ENCODE measurements around the gene CDH9.

Gene CDH9, protein sequence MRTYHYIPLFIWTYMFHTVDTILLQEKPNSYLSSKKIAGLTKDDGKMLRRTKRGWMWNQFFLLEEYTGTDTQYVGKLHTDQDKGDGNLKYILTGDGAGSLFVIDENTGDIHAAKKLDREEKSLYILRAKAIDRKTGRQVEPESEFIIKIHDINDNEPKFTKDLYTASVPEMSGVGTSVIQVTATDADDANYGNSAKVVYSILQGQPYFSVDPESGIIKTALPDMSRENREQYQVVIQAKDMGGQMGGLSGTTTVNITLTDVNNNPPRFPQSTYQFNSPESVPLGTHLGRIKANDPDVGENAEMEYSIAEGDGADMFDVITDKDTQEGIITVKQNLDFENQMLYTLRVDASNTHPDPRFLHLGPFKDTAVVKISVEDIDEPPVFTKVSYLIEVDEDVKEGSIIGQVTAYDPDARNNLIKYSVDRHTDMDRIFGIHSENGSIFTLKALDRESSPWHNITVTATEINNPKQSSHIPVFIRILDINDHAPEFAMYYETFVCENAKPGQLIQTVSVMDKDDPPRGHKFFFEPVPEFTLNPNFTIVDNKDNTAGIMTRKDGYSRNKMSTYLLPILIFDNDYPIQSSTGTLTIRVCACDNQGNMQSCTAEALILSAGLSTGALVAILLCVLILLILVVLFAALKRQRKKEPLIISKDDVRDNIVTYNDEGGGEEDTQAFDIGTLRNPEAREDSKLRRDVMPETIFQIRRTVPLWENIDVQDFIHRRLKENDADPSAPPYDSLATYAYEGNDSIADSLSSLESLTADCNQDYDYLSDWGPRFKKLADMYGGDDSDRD

DNA sequence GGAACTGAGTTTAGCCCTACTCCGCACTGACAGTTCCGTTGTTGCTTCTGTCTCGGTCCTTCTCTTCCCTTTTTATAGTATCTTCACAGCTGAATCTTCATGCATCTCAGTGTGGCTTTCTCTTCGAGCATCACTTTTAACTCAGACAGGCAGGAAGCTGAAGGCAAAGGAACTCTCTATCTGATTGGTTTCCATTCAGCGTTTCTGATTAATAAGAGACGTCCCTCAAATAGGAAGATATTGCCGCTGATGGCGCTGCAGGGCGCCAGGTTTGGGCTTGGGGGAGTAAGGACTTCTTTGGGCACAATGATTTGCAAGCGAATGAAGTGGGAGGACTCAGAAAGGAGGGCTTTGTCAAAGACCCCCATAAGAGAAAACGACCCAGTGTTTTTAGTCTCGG, at the start of gene CDH9:
TSS of gene CDH9 (minus strand) at position 111 of the 400 bp plus-strand sequence. CDS start 50,253 bp downstream, outside the sequence.
- Histone ChIP-seq H3K4me1 (ENCODE audit: control insufficient read depth in 5 of 5, insufficient read depth in 5 of 5, low read length in 5 of 5) (no peaks in the 10 kb centered on the region), H3K4me3 (ENCODE audit: low read depth in 1 of 5, low read length in 5 of 5) (no peak within 1 kb of the TSS), H3K27ac (ENCODE audit: low read depth, low read length) (no peak within 1 kb of the TSS), H3K36me3 (ENCODE audit: control insufficient read depth in 5 of 5, insufficient read depth in 5 of 5, low read length in 5 of 5) (no peaks in the 10 kb centered on the region), H3K9ac (ENCODE audit: low read length in 5 of 5) (no peak within 1 kb of the TSS), H3K27me3 (ENCODE audit: control insufficient read depth in 5 of 5, insufficient read depth in 4 of 5, low read length in 5 of 5) (no peaks in the 10 kb centered on the region), H3K9me3 (ENCODE audit: control insufficient read depth in 5 of 5, low read length in 5 of 5) (peaks cover 0 to 2% (median 0%) of the 10 kb centered on the region in 5 donors)

DNA sequence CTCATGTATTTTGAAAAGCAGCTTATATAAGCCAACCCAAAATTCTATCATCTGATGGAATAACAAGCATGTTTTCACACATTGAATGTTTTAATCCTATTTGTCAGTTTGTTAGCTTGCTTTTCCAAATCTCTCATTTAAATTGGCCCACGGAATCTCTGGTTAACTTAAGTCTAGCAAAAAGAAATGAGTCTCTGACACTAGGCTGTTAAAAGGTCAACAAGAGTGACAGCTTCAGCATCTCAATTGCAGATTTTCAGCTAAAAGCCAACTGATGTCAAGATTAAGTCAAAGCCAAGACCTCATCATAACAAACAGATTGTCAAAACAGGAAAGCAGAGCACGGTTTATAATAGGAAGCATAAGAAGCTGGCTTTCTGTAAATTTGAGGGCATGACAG, 49.4 kb upstream of the CDH9 start:
- no peak overlapping the region for H3K9ac ChIP-seq (ENCODE audit: low read length in 5 of 5)
- no peak overlapping the region for H3K4me3 ChIP-seq (ENCODE audit: low read depth in 1 of 5, low read length in 5 of 5)
- H3K27ac ChIP-seq (ENCODE audit: low read depth, low read length): no peak overlapping the region
- H3K4me1 ChIP-seq (ENCODE audit: control insufficient read depth in 5 of 5, insufficient read depth in 5 of 5, low read length in 5 of 5): no peaks in the 10 kb centered on the region
- H3K36me3 ChIP-seq (ENCODE audit: control insufficient read depth in 5 of 5, insufficient read depth in 5 of 5, low read length in 5 of 5): no peaks in the 10 kb centered on the region
- H3K27me3 ChIP-seq (ENCODE audit: control insufficient read depth in 5 of 5, insufficient read depth in 4 of 5, low read length in 5 of 5): no peaks in the 10 kb centered on the region
- peaks cover 0 to 3% (median 0%) of the 10 kb centered on the region in 5 donors for H3K9me3 ChIP-seq (ENCODE audit: control insufficient read depth in 5 of 5, low read length in 5 of 5)

DNA sequence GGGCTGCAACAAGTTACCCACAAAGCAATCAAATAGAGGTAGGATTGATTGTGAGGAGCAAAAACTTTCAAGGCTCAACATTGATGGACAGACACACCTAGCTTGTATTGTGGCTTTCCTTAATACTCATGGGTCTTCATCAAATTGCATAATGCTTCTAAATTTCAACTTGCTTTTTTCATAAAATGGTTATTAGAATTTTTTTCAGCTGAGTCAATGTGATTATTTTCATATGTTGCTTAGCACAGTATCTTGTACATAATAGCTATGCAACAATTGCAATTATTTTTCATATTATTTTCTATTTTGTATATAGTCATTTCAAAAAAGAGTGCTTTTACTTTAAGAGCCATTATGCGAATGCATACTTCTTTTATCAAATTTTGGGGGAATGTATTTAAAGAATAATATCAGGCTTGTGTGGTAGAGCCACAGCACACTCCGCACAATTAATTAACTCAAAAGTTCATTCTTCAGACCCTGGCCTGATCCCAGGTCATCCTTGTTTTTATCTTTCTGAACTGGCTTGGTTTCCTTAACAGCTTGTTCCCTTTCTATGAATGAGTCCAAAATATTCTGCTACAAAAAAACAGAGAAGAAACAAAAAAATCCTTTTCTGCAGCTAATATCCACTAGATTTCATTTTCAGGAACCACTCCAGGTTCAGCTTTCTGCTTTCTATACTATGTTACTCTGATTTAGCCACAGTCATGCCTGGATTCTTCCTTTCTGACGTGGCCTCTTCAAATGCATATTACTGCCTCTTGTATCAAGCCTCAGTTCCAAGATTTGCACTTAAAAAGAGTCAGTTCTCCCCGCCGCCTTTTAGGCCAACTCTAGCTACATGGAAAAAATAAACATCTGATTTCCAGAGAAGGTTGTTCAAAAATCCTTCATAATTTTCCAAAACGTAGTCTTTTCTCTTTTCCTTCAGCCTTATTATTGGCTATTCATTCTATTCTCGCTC, 45.3 kb upstream of the CDH9 start:
- Histone ChIP-seq H3K9me3 (ENCODE audit: control insufficient read depth in 5 of 5, low read length in 5 of 5) (peaks cover 0 to 6% (median 0%) of the 10 kb centered on the region in 5 donors), H3K4me3 (ENCODE audit: low read depth in 1 of 5, low read length in 5 of 5) (no peak overlapping the region), H3K27me3 (ENCODE audit: control insufficient read depth in 5 of 5, insufficient read depth in 4 of 5, low read length in 5 of 5) (no peaks in the 10 kb centered on the region), H3K27ac (ENCODE audit: low read depth, low read length) (no peak overlapping the region), H3K9ac (ENCODE audit: low read length in 5 of 5) (no peak overlapping the region), H3K36me3 (ENCODE audit: control insufficient read depth in 5 of 5, insufficient read depth in 5 of 5, low read length in 5 of 5) (no peaks in the 10 kb centered on the region), H3K4me1 (ENCODE audit: control insufficient read depth in 5 of 5, insufficient read depth in 5 of 5, low read length in 5 of 5) (no peaks in the 10 kb centered on the region)

DNA sequence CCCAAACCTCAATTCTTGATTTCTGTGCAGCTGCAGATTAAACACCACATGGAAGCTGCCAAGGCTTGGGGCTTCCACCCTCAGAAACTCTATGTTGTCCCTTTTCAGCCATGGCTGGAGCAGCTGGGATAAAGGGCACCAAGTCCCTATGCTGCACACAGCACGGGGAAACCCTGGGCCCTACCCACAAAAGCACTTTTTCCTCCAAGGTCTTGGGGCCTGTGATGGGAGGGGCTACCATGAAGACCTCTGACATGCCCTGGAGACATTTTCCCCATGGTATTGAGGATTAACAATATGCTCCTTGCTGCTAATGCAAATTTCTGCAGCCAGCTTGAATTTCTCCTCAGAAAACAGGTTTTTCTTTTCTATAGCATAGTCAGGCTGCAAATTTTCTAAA, 41.8 kb upstream of the CDH9 start:
- H3K36me3 ChIP-seq (ENCODE audit: control insufficient read depth in 5 of 5, insufficient read depth in 5 of 5, low read length in 5 of 5): no peaks in the 10 kb centered on the region
- peaks cover 0 to 5% (median 0%) of the 10 kb centered on the region in 5 donors for H3K9me3 ChIP-seq (ENCODE audit: control insufficient read depth in 5 of 5, low read length in 5 of 5)
- no peak overlapping the region for H3K4me3 ChIP-seq (ENCODE audit: low read depth in 1 of 5, low read length in 5 of 5)
- H3K27me3 ChIP-seq (ENCODE audit: control insufficient read depth in 5 of 5, insufficient read depth in 4 of 5, low read length in 5 of 5): no peaks in the 10 kb centered on the region
- no peak overlapping the region for H3K9ac ChIP-seq (ENCODE audit: low read length in 5 of 5)
- H3K27ac ChIP-seq (ENCODE audit: low read depth, low read length): no peak overlapping the region
- no peaks in the 10 kb centered on the region for H3K4me1 ChIP-seq (ENCODE audit: control insufficient read depth in 5 of 5, insufficient read depth in 5 of 5, low read length in 5 of 5)

DNA sequence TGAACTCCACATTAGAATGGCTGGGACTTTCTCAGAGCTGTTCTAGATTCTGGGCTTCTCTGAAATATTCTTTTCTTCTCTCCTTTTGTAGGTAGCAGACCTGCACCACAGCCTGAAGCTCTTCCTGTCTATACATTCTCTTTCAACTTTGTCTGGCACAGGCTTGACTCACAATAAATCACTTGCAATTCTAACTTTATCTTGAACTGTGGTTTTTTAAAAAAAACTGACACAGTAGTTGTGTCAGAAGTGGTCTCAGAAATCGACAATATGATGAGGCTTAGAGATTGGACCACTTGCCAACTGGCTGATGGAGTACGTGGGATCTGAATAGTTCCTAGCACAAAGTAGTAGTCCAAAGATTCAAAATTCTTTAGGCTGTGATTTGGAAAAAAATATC, 24.1 kb upstream of the CDH9 start:
- Histone ChIP-seq H3K36me3 (ENCODE audit: control insufficient read depth in 5 of 5, insufficient read depth in 5 of 5, low read length in 5 of 5) (no peaks in the 10 kb centered on the region), H3K9me3 (ENCODE audit: control insufficient read depth in 5 of 5, low read length in 5 of 5) (peaks cover 0 to 3% (median 0%) of the 10 kb centered on the region in 5 donors), H3K4me3 (ENCODE audit: low read depth in 1 of 5, low read length in 5 of 5) (no peak overlapping the region), H3K27ac (ENCODE audit: low read depth, low read length) (no peak overlapping the region), H3K9ac (ENCODE audit: low read length in 5 of 5) (no peak overlapping the region), H3K27me3 (ENCODE audit: control insufficient read depth in 5 of 5, insufficient read depth in 4 of 5, low read length in 5 of 5) (no peaks in the 10 kb centered on the region), H3K4me1 (ENCODE audit: control insufficient read depth in 5 of 5, insufficient read depth in 5 of 5, low read length in 5 of 5) (peaks cover 0 to 2% (median 0%) of the 10 kb centered on the region in 5 donors)

DNA sequence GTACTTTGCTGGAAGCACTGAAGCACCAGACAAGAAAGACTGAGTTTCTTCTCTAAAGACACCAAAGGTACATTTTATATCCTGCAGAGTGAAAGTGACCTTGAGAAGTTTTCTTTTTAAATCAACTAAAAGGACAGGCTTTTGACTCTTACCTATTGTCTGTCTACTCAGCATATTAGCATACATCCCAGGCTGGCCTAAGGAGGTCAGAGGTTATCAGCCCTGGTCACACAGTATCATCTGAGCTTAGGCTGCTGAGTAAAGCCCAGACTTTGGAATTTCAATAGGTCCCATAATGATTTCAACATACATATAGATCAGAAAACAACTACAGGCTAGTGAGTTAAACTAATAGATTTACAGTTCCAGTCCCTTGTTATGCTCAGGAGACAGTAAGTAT, 10.1 kb upstream of the CDH9 start:
- no peak overlapping the region for H3K27ac ChIP-seq (ENCODE audit: low read depth, low read length)
- no peaks in the 10 kb centered on the region for H3K27me3 ChIP-seq (ENCODE audit: control insufficient read depth in 5 of 5, insufficient read depth in 4 of 5, low read length in 5 of 5)
- H3K9me3 ChIP-seq (ENCODE audit: control insufficient read depth in 5 of 5, low read length in 5 of 5): no peaks in the 10 kb centered on the region
- no peak overlapping the region for H3K9ac ChIP-seq (ENCODE audit: low read length in 5 of 5)
- H3K4me1 ChIP-seq (ENCODE audit: control insufficient read depth in 5 of 5, insufficient read depth in 5 of 5, low read length in 5 of 5): no peaks in the 10 kb centered on the region
- no peaks in the 10 kb centered on the region for H3K36me3 ChIP-seq (ENCODE audit: control insufficient read depth in 5 of 5, insufficient read depth in 5 of 5, low read length in 5 of 5)
- H3K4me3 ChIP-seq (ENCODE audit: low read depth in 1 of 5, low read length in 5 of 5): no peak overlapping the region

DNA sequence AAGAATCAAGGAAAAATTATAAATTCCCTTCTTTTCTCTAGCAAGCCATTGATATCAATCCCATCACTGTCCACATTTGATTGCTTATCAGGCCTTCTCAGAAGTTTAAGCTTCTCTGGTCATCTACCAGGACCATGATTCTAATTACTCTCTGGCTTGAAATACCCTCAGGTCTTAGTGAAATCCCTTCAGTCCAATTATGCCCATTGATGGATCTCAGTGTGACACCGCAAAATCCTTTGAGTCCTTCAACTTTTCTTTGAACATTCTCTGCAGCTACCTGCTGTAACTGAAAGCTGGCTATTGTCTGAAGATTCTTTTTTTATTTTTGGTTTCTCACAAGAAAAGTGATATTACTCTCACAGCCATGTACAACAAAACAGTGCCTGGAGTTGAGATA, 3.0 kb upstream of the CDH9 start:
- Histone ChIP-seq H3K27ac (ENCODE audit: low read depth, low read length) (no peak overlapping the region), H3K4me3 (ENCODE audit: low read depth in 1 of 5, low read length in 5 of 5) (no peak overlapping the region), H3K4me1 (ENCODE audit: control insufficient read depth in 5 of 5, insufficient read depth in 5 of 5, low read length in 5 of 5) (no peaks in the 10 kb centered on the region), H3K27me3 (ENCODE audit: control insufficient read depth in 5 of 5, insufficient read depth in 4 of 5, low read length in 5 of 5) (no peaks in the 10 kb centered on the region), H3K9me3 (ENCODE audit: control insufficient read depth in 5 of 5, low read length in 5 of 5) (peaks cover 0 to 2% (median 0%) of the 10 kb centered on the region in 5 donors), H3K9ac (ENCODE audit: low read length in 5 of 5) (no peak overlapping the region), H3K36me3 (ENCODE audit: control insufficient read depth in 5 of 5, insufficient read depth in 5 of 5, low read length in 5 of 5) (no peaks in the 10 kb centered on the region)

DNA sequence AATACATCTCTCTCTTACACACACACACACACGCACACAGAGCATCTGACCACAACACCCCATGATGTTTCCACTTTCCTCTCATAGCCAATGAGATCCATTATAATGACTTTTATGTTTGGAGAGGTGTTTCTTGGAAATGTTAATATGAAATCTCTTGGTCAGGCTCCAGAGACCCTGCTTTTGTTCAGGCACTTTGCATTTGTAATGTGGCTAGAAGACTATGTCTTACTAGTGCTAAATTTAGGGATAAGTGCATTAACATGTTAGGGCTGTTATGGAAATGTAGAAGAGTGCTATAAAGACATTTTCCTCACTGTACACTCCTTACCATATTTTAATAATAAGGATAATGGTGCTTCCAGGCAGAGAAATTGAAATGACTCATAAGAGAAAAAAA, 3.8 kb downstream of the CDH9 start:
- Histone ChIP-seq H3K27ac (ENCODE audit: low read depth, low read length) (no peak overlapping the region), H3K9ac (ENCODE audit: low read length in 5 of 5) (no peak overlapping the region), H3K4me3 (ENCODE audit: low read depth in 1 of 5, low read length in 5 of 5) (no peak overlapping the region), H3K4me1 (ENCODE audit: control insufficient read depth in 5 of 5, insufficient read depth in 5 of 5, low read length in 5 of 5) (no peaks in the 10 kb centered on the region), H3K36me3 (ENCODE audit: control insufficient read depth in 5 of 5, insufficient read depth in 5 of 5, low read length in 5 of 5) (no peaks in the 10 kb centered on the region), H3K9me3 (ENCODE audit: control insufficient read depth in 5 of 5, low read length in 5 of 5) (no peaks in the 10 kb centered on the region), H3K27me3 (ENCODE audit: control insufficient read depth in 5 of 5, insufficient read depth in 4 of 5, low read length in 5 of 5) (no peaks in the 10 kb centered on the region)

DNA sequence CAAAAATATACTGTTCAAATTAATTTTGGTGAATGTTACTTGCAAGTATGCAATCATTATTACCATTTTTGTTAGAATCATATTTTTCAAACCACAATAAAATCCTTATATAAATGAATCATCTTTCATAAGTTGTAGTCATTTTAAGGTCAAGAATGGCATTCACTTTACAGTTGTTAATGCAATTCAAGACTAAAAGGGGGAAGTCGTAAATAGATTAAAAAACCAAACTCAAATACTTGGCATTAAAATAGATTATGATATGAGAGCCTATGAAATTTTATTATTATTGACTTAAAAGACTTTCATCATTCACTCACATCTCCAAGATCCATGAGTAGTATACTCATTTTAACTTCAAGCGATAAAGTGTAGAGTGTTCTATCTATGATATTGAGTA, 11.6 kb downstream of the CDH9 start:
- Histone ChIP-seq H3K9ac (ENCODE audit: low read length in 5 of 5) (no peak overlapping the region), H3K27ac (ENCODE audit: low read depth, low read length) (no peak overlapping the region), H3K4me3 (ENCODE audit: low read depth in 1 of 5, low read length in 5 of 5) (no peak overlapping the region), H3K9me3 (ENCODE audit: control insufficient read depth in 5 of 5, low read length in 5 of 5) (no peaks in the 10 kb centered on the region), H3K36me3 (ENCODE audit: control insufficient read depth in 5 of 5, insufficient read depth in 5 of 5, low read length in 5 of 5) (no peaks in the 10 kb centered on the region), H3K4me1 (ENCODE audit: control insufficient read depth in 5 of 5, insufficient read depth in 5 of 5, low read length in 5 of 5) (no peaks in the 10 kb centered on the region), H3K27me3 (ENCODE audit: control insufficient read depth in 5 of 5, insufficient read depth in 4 of 5, low read length in 5 of 5) (no peaks in the 10 kb centered on the region)

All from subcutaneous abdominal adipose tissue (tissue), 5 donors.